Neutrophil (primary cell): ENCODE data around the gene ZNF277.

Experiments used
- H3K27ac ChIP-seq: fragments of 200-600 bp; sonication (generic); 2 replicates; pipeline ENCODE4 v1.5.1; 2016; ENCODE audit warnings: mild to moderate bottlenecking, moderate library complexity
- H3K27me3 ChIP-seq: fragments of 200-600 bp; sonication (generic); 2 replicates; pipeline ENCODE4 v1.6.0; 2016; ENCODE audit warnings: mild to moderate bottlenecking
- H3K36me3 ChIP-seq: fragments of 200-600 bp; sonication (generic); 2 replicates; pipeline ENCODE4 v1.5.1; 2017
- H3K4me1 ChIP-seq, 2 experiments: fragments of 200-600 bp in 1 of 2; sonication (generic) in 1 of 2; 1 replicate in 1 of 2; 2 replicates in 1 of 2; pipeline versions ENCODE4 v1.5.1 to v1.6.1; 2013 to 2016; ENCODE audit warnings: low read depth in 1 of 2, low read length in 1 of 2, mild to moderate bottlenecking in 1 of 2, moderate library complexity in 1 of 2; ENCODE audit not compliant: control insufficient read depth in 1 of 2, insufficient read depth in 1 of 2
- H3K4me3 ChIP-seq, 2 experiments: fragments of 200-600 bp in 1 of 2; sonication (generic) in 1 of 2; 1 replicate in 1 of 2; 2 replicates in 1 of 2; pipeline ENCODE4 v1.5.1; 2013 to 2016; ENCODE audit warnings: low read depth in 1 of 2, low read length in 1 of 2, mild to moderate bottlenecking in 1 of 2, moderate library complexity in 1 of 2
- H3K9me3 ChIP-seq: fragments of 200-600 bp; sonication (generic); 2 replicates; pipeline ENCODE4 v1.5.1; 2016
- TF ChIP-seq, protein P1 (sequence below): fragments of 200-600 bp; sonication (generic); IDR thresholded peaks from 2 replicates; pipeline ENCODE4 v1.5.1; 2016; ENCODE audit warnings: antibody characterized with exemption

Gene ZNF277

GRCh38 chr7:112337892-112338291 is 131.4 kb downstream of the ZNF277 start:
- TF ChIP-seq, protein P1, sequence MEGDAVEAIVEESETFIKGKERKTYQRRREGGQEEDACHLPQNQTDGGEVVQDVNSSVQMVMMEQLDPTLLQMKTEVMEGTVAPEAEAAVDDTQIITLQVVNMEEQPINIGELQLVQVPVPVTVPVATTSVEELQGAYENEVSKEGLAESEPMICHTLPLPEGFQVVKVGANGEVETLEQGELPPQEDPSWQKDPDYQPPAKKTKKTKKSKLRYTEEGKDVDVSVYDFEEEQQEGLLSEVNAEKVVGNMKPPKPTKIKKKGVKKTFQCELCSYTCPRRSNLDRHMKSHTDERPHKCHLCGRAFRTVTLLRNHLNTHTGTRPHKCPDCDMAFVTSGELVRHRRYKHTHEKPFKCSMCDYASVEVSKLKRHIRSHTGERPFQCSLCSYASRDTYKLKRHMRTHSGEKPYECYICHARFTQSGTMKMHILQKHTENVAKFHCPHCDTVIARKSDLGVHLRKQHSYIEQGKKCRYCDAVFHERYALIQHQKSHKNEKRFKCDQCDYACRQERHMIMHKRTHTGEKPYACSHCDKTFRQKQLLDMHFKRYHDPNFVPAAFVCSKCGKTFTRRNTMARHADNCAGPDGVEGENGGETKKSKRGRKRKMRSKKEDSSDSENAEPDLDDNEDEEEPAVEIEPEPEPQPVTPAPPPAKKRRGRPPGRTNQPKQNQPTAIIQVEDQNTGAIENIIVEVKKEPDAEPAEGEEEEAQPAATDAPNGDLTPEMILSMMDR = no peak
- H3K27me3 ChIP-seq = no peaks in the 10 kb centered on the region
- H3K4me3 ChIP-seq = no peak overlapping the region
- no peaks in the 10 kb centered on the region for H3K9me3 ChIP-seq
- H3K36me3 ChIP-seq = peaks cover 31% of the 10 kb centered on the region
- H3K27ac ChIP-seq = no peak overlapping the region
- H3K4me1 ChIP-seq = no peaks in the 10 kb centered on the region

- Histone ChIP-seq H3K9me3 (no peaks in the 10 kb centered on the region), H3K36me3 (peaks cover 39% of the 10 kb centered on the region), H3K4me1 (no peaks in the 10 kb centered on the region), H3K4me3 (no peak overlapping the region), H3K27ac (no peak overlapping the region), H3K27me3 (no peaks in the 10 kb centered on the region)
- TF ChIP-seq, protein P1 = no peak
These were observed 132.3 kb downstream of the ZNF277 start for GRCh38 chr7:112338786-112339185.

DNA sequence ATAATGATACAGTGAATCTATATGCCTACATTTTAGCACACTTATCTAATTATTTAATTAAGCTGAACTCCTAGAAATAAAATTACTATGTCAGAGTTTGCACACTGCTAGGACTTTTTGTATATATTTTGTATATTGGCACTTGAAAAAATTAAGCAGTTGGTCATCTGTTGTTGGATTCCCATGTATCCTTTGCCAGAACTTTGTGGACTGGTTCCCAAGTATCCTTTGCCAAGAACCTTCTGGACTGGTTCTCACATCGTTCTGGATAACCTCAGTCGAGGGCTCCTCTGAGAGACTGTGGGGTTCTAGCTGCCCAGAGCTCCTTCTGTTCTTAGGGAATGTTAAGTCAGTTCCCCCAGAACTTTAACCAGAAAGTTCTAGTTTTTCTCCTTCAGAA is 135.0 kb downstream of the ZNF277 start:
- H3K36me3 ChIP-seq = peaks cover 39% of the 10 kb centered on the region
- H3K27ac ChIP-seq = no peak overlapping the region
- H3K4me1 ChIP-seq = no peaks in the 10 kb centered on the region
- H3K27me3 ChIP-seq = no peaks in the 10 kb centered on the region
- no peaks in the 10 kb centered on the region for H3K9me3 ChIP-seq
- TF ChIP-seq, protein P1 = no peak
- H3K4me3 ChIP-seq = no peak overlapping the region

DNA sequence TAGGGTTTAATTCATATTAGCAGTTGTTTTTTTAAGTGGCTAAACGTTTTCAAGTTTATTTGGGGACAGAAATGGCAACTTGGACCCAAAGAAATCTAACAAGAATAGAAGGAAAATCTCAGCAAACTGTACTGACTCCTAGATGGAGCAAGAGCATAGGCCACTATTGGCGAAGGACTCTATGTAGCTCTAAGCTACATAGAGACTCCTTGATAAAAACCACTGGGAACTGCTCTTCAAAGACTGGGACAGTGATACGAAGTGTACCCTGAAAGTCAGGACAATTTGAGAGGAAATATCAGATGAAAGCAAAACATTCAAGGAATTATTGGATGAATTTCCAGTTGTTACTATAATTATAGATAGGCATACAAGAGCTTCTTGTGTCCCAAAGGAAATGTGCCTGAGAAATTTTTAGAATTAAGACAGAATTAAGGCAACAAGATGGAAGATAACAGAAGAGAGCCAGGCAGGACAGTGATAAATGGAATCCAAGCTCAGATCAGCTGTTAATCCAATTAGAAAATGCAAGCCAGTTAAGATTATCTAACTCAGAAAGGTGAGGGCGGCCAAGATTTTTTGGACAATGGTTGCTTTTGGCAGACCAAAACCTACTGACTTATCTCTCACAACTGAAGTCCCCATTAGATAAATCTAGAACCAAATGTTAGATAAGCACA is 140.0 kb downstream of the ZNF277 start:
- H3K9me3 ChIP-seq = no peaks in the 10 kb centered on the region
- H3K4me3 ChIP-seq = no peak overlapping the region
- no peaks in the 10 kb centered on the region for H3K27me3 ChIP-seq
- TF ChIP-seq, protein P1 = no peak
- H3K4me1 ChIP-seq = no peaks in the 10 kb centered on the region
- H3K27ac ChIP-seq = no peak overlapping the region
- H3K36me3 ChIP-seq = peaks cover 19% of the 10 kb centered on the region

GRCh38 chr7:112347088-112347487 is 140.6 kb downstream of the ZNF277 start:
- Histone ChIP-seq H3K9me3 (no peaks in the 10 kb centered on the region), H3K27me3 (no peaks in the 10 kb centered on the region), H3K27ac (no peak overlapping the region), H3K36me3 (peaks cover 13% of the 10 kb centered on the region), H3K4me3 (no peak overlapping the region), H3K4me1 (no peaks in the 10 kb centered on the region)
- TF ChIP-seq, protein P1 = no peak

DNA sequence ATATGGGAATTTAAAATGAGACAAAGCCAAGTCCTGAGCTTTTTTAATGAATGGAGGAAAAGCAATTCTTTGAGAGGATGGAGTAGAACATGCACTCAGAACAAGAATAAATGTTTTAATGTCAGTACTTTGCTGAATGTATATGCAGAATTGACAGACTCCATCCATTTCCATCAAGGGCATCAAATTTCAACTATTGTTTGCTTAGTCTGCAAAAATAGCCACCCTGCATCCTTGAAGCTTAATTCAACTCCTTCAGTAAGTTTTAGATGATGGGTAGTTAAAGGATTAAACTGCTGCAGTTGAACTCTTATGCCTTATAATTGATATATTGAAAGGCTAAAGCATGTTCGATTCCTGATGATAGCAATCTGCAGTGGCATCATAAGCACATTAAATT is 144.1 kb downstream of the ZNF277 start:
- Histone ChIP-seq H3K27ac (no peak overlapping the region), H3K27me3 (no peaks in the 10 kb centered on the region)

More for the DNA sequence above, 144.1 kb downstream of the ZNF277 start:
- Histone ChIP-seq H3K4me3 (no peak overlapping the region), H3K9me3 (no peaks in the 10 kb centered on the region), H3K4me1 (no peaks in the 10 kb centered on the region), H3K36me3 (no peaks in the 10 kb centered on the region)
- TF ChIP-seq, protein P1 = no peak
